ENCODE measurements around the gene CFAP97D1.

- TF ChIP-seq, protein P1, sequence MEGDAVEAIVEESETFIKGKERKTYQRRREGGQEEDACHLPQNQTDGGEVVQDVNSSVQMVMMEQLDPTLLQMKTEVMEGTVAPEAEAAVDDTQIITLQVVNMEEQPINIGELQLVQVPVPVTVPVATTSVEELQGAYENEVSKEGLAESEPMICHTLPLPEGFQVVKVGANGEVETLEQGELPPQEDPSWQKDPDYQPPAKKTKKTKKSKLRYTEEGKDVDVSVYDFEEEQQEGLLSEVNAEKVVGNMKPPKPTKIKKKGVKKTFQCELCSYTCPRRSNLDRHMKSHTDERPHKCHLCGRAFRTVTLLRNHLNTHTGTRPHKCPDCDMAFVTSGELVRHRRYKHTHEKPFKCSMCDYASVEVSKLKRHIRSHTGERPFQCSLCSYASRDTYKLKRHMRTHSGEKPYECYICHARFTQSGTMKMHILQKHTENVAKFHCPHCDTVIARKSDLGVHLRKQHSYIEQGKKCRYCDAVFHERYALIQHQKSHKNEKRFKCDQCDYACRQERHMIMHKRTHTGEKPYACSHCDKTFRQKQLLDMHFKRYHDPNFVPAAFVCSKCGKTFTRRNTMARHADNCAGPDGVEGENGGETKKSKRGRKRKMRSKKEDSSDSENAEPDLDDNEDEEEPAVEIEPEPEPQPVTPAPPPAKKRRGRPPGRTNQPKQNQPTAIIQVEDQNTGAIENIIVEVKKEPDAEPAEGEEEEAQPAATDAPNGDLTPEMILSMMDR (IDR thresholded peaks at IDR 0.05), result no peak
- TF ChIP-seq POLR2AphosphoS5 (IDR thresholded peaks at IDR 0.05), result no peak
These were observed 52.1 kb downstream of the CFAP97D1 start for GRCh38 chr17:43832168-43832975.

Measured in transverse colon (tissue), 4 donors.